T-helper 2 cell (primary cell): ENCODE measurements around the gene C1QB.
"Not testable (repeated sequence)": the region's sequence is repeated elsewhere in the genome, so short reads cannot be mapped to it uniquely, and the experiment has no call there.

Experiments used
- DNase-seq, 5 experiments: peaks; one replicate each; pipeline versions ENCODE4 v3.0.0 to v3.0.0-alpha.2; 2012 to 2022

C1QB gene

DNA sequence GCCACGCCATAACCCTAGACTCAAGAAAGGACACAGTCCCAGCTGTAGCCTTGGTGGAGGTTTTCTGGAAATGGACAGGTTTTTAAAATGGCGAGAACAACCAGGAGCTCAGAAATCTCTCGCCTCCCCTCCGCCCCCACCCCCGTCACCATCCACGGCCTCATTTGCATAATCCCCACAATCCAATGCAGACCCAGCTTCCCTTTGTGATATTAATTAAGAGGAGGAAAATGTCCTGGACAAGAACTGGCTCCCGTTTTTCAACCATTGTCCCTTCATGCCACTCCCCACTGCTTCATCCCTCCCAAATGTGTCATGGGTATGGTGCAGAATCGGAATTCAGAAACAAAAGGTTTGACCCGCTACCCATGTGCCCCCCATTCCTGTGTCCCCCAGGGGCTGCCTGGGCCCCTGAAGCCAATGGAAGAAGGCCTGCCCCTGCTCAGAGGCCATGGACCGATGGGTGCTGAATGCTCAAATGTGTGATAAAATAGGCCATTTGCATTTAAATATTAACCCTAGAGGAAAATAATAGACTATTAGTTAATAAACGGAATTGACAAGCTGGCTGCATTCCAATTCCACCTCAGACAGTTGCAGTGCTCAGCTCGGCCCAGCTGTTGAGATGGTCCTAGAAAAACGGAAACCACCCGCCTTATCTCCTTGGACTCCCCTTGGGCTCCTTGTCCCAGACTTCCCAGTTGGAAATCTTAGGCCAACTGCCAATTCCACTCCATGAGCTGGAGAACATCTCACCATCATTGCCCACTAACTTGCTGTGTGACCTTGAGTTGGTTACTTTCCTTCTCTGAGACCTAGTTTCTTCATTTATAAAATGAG lies 46.9 kb downstream of the C1QB start:
- DNase-seq = no peak

- no peak for DNase-seq
These were observed 49.5 kb downstream of the C1QB start for GRCh38 chr1:22702296-22703085.

DNA sequence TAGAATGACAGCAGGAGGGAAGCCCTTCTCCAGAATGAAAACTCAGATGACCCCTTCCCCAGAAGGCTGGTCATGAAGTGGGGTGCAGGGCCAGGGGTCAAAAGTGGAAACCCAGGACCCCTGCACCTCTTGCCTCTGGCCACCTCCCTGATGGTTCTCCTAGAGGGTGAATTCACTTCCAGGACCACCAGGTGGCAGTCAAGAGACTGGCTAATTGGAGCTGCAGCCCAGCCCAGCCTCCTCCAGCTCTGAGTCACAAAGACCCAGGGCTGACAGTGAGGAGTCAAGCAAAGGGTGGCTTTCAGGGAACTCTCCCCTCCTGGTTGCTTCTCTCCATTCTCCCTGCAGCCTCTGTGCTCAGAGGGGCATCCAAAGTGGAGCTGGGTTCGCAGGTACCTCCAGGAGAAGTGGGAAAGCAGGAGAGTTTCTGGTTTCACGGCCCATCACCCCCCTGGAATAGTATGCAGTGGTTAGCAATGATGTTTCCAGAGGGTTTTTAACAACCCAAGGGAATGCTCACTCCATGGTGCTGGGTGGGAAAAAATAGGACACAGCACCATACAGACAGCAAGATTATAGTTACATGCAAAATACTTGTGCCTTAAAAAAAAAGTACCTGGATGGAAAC lies 51.5 kb downstream of the C1QB start:
- peak in 4 of 5 experiments; percentile 15 to 68 (median 53) for DNase-seq

DNA sequence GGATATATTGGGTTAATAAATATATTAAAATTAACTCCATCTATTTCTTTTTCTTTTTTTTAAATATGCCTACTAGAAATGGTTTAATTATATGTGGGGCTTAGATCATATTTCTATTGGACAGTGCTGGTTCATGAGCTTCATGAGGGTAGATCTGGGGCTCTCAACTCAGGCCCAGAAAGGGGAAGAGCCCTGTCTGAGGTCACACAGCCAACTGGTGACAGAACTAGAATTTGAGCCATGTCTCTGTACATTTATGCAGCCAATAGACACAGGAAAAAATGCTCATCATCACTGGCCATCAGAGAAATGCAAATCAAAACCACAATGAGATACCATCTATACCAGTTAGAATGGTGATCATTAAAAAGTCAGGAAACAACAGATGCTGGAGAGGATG lies 52.5 kb downstream of the C1QB start:
- no peak for DNase-seq

DNA sequence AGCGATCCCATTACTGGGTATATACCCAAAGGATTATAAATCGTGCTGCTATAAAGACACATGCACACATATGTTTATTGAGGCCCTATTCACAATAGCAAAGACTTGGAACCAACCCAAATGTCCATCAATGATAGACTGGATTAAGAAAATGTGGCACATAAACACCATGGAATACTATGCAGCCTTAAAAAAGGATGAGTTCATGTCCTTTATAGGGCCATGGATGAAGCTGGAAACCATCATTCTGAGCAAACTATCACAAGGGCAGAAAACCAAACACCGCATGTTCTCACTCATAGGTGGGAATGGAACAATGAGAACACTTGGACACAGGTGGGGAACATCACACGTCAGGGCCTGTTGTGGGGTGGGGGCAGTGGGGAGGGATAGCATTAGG lies 53.1 kb downstream of the C1QB start:
- not testable (repeated sequence) for DNase-seq

GRCh38 chr1:22708777-22709176 lies 55.7 kb downstream of the C1QB start:
- DNase-seq = no peak

- DNase-seq = no peak
These were observed 56.2 kb downstream of the C1QB start for GRCh38 chr1:22709227-22709626.

DNA sequence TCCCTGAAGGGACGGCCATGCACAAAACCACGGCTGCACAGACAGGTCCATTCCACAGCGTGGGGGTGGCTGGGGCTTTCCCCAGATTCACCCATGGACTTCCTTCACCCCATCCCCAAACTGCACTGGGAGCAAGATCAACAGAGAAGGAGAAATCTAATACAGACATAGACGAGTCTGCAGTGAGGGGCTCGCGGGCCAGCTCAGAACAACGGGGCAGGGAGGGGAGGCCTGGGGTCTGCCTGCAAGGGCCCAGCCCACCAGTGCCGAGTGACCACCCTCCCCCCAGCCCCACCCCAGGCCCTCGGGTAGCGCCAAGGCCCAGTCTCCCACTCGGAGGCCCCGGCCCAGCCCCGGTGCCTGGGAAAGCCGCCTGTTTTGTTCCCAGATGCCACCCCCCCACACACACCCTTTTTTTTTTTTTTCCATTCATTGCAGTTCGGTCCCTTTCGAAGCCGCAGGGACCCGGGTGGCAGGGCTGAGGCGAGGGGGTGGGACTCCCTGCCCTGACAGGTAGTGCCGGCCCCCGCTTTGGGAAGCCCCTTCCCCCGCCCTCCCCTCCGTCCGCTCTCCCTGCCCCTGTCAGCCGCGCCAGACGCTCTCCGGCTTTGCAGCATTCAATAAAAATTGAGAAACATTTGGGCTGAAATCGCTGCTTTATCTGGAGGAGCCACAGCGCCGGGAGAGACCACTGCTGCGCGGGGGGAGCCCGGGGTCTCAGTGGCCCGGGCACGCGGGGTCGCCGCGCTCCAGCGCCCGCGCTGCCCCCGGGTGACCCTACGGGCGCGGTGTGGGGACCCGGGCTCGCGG lies 57.1 kb downstream of the C1QB start:
- peak in 1 of 5 experiments; percentile 21 for DNase-seq

DNA sequence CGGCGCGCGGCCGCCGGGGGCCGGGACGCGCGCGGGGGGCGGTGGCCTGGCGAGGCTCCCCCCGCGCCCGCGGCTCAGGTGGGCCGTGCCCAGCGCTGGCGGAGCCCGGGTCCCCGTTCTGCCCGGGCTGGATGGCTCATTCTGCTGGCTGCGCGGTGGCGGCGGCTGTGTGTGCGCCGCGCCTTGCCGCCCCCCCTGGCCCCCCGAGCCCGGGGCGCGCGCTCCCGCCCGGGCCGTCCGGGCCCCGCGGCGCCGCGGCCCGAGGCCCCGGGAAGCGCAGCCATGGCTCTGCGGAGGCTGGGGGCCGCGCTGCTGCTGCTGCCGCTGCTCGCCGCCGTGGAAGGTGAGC lies 57.6 kb downstream of the C1QB start, which contains the start of gene EPHB2:
Gene EPHB2, plus strand, starts transcription at position 139 of the 349 bp plus-strand sequence. Its CDS starts 144 bp downstream, at position 283.
- DNase-seq = peak in 1 of 5 experiments; percentile 15

- no peak for DNase-seq
These were observed 58.0 kb downstream of the C1QB start for GRCh38 chr1:22711071-22711470.
